GM21723 (cell line): ENCODE measurements around the gene APP.
"Not testable (repeated sequence)": the region's sequence is repeated elsewhere in the genome, so short reads cannot be mapped to it uniquely, and the experiment has no call there.

Experiments
- ATAC-seq: cut with Tn5 transposase; IDR thresholded peaks from one replicate; pipeline ENCODE4 v1.9.1; 2021; ENCODE audit warnings: mild to moderate bottlenecking, moderate library complexity; ENCODE audit not compliant: unreplicated experiment

Gene APP

DNA sequence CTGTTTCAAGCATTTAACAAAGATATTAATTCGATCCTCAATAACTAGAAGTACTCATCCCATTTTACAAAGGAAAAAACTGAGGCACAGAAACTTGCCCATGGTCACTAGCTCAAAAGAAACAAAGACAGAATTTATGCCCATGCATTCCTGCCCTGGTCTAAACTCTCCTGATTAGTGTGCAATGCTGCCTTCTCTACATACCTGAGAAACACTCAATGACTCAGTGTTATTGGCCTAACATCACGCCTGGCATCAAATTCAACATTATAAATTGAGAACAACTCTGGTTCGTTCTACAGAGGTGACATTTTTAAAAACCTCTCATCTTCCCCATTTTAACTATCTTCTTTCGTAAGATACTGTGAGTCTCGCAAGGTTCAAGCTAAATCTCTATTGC, 5.2 kb downstream of the APP start:
- ATAC-seq, result no peak

DNA sequence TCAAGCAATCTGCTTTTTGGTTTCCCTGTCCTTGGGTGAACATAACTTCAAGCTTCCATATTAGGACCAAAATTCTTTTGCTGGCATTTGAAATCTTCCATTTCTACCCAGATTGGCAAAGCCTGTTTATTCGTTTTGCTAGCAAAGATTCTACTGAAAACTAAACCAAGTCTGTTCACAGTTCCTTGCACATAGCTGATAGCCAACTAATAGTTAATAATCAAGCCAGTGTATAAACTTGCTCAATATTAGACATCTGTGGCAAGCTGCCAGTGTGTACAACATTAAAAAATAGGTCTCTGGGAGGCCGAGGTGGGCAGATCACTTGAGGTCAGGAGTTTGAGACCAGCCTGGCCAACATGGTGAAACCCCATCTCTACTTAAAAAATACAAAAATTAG, 6.3 kb downstream of the APP start:
- ATAC-seq, result no peak

DNA sequence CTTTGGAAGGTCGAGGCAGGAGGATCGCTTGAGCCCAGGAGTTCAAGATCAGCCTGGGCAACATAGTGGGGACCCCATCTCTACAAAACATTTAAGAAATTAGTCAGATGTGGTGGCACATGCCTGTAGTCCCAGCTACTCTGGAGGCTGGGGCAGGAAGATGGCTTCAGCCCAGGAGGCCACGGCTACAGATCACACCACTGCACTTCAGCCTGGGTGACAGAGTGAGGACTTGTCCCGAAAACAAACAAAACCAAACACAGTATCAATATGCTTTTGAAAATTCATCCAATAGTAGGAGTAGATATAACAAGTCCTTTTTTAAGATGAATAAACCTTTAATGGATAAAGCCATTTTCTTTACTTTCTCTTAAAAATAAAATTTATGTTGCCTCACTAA, 8.5 kb downstream of the APP start:
- no peak for ATAC-seq

DNA sequence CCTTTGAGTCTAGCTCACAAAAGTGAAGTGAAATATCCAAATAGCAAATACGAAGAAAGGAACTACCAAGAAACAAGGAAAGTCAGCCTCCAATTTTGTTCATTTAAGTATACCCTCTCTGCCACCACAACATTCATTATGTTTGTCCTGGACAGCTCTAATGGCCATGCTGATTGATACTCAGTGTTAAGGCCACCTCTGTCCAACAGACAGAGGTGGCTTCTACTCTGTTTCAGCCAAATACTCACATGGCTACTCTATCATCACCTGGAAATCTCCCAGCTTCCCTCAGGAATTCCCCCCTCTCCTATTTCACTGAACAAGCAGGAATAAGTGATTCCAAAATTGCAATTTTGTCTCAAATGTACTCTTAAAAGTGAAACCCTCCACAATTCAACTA, 10.7 kb downstream of the APP start:
- no peak for ATAC-seq

DNA sequence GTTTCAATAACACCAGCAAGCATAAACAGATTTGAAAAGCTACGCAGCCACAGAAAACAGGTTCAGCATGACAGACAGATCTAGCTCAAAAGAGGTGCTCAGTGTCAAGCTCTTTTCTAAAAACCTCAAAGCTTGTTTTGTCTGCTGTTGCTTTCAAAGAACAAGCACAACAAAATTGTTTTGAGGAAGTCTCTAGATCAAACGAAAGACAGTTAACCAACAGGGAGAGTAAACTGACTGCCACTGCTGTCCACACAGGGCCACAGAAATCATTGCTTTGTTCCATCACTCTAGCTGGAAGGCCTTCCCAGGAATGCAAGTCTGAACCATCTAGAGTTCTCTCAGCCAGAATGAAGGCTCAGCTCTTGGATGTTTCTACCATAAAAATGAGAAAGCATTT, 12.8 kb downstream of the APP start:
- no peak for ATAC-seq

DNA sequence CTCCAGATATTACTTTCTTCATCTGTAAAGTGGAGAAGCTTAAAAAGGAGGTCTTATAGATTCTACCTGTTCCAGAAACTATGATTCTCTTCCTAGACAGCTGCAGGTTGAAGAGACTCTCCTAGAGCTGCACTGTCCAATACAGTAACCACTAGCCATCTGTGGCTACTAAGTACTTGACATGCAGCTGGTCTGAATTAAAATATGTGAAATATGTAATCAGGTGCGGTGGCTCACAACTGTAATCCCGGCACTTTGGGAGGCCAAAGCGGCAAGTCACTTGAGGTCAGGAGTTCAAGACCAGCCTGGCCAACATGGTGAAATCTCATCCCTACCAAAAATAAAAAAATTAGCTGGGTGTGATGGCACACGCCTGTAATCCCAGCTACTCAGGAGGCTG, 15.8 kb downstream of the APP start:
- no peak for ATAC-seq

DNA sequence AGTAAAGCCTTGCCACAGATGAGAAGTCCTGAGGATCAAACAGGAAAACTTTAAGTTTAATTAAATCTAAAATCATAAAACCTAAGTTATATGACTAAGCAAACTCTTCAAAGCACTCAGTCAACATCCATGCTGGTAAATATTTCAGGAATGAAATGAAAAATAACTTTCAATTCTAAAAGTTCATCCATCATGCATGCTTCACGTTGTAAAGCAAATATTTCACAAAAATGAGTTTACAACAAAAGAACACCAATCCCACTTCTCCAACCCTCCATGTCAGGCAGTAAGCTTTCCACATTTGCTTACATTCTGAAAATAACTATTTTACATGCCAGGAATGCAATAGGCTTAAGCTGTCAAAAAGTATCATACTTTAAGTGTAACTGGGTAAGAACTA, 16.8 kb downstream of the APP start:
- ATAC-seq, result no peak

DNA sequence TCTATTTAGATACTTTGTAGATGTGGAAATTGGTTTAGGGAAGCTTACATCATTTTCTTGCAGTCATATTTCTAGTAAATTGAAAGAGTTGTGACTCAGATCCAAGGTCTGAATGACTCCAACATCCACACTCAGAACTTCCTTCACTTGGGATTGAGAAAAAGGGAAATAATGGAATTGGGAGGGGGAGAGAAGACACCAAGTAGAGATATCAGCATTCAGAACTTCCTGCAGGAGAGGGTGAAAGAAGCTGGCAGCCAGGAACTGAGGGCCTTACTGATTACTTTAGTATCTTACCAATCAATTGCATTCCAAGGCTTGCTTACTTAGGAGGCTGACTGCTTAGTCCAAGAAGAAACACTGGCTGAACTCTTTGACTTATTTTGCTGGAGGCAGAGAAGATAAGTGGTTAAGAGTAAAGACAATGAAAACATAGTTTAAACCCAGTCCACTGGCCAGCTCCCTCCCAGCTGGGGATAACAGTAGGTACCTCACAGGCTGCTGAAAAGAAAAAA, 21.7 kb downstream of the APP start:
- no peak for ATAC-seq

DNA sequence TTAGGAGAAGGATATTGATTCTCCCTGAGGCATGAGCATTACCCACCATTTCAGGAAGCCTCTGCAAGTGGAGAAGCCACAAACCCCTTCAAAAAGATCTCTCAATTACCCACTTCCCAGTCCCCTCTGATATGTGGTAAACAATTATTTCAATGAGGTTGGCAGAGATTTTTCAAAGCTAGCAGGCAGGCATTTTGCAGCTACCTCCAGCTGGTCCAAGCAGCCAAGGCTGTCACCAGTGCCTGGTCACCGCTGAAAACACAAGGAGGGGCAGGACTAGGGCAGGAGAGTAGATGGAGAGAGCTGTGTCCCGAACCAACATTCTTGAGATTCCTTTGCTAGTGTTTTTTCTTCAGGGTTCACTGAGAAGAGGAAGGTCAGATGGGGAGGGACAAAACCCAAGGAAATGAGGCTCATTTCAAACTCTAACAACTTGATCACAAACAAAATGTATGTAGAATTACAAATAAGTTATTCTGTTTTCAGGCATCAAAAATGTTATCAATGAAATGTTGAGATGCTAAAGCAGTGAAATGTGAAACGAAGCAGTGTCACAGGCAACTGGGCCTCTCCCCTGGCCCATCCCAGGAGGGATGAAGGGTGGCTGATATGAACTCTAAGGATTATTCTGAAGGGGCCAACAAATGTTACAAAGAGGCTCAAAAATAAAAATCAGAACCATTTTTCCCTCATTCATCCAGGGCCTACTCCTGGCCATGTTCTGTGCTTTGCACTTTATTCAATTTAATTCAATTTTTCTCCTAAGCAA, 22.3 kb downstream of the APP start:
- no peak for ATAC-seq

DNA sequence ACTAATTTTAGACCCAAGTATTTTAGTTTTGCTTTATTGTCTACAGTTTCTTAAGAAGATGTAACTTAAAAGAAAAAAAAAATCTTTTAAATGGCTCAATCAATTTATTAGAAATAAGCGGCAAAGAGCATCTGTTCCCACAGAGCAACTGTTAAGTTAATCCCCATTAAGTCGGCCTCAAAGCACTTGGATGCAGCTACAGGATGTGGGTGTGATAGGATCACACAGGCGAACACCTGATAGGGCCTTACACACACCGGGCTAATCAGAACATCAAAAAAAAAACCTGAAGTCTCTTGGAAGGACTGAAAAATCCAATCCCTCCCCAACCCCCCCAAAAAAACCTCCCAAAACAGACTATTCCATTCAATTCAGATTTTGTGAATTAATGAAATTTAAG, 23.0 kb downstream of the APP start:
- no peak for ATAC-seq

DNA sequence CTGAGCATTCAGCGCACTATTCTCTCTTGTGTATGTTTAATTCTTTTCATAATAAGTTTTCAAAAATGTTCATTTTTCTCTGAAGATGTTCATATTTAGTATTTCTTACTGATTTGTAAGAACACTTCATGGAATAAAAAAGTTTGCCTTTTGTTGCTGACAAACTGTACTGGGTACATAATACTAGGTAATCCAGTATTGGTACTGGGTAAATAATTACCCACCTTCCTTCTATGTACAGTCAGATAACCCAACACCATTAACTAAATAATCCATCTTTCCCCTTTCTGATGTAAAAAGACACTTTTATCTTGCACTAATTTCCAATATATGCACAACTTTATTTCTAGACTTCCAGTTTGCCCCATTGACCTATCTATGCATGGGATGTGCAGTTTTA, 23.9 kb downstream of the APP start:
- no peak for ATAC-seq

DNA sequence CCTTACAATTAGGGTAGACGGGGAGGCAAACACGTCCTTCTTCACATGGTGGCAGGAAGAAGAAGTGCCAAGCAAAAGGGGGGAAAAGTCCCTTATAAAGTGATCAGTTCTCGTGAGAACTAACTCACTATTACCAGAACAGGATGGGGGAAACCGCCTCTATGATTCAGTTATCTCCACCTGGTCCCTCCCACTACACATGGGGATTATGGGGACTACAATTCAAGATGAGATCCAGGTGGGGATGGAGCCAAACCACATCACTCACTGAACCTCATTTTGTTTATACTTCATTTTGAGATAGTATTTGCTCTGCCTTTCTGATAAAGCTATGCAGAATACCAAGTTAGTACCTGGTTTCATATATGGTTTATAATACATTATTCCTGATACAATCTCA, 26.5 kb downstream of the APP start:
- ATAC-seq, result no peak

DNA sequence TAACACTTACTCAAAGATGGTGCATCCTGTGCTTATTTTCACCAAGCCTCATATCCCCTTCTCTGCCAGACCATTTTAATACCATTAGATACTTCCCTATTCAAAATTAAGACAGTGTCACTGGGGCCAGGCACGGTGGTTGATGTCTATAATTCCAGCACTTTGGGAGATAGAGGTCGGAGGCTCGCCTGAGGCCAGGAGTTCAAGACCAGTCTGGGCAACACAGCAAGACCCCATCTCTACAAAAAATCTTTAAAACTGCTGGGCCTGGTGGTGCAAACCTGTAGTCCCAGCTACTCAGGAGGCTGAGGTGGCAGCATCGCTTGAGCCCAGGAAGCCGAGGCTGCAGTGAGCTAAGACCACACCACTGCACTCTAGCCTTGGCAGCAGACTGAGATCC, 28.2 kb downstream of the APP start:
- no peak for ATAC-seq

DNA sequence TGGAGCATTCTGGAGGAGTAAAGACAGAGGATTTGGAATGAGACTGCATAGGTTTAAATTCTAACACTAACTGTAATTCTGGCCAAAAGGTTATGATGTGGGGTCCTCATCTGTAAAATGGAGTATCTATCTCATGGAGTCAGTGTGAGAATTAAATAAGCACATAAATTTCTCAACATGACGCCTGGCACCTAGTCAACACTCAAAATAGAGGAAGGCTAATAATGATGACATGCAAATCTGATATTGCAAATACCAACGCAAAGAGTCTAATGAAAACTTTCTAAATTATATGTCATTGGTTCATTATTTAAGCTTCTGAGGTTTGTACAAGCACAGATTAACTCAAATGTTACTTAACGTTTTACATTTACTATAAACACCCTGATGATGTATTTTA, 29.6 kb downstream of the APP start:
- ATAC-seq, result no peak

DNA sequence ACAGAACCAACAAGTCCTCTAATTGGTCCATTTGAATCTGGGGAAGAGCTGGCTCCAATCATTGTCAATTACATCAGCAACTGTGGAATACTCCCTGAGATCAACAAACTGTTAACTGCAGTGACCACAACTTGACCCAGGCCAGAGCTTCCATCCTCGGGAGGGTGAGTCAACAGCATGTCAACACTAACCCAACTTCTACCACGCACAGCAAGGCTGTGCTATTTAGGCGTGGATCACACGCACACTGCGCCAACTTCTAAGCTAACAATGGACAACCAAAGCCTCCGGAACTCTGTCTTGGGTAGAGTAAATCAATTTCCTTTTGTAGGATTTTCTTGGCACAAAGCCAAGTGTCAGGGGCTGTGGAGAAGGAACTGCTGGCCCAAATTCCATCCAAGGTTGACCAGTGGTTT, 30.4 kb downstream of the APP start:
- ATAC-seq, result no peak

DNA sequence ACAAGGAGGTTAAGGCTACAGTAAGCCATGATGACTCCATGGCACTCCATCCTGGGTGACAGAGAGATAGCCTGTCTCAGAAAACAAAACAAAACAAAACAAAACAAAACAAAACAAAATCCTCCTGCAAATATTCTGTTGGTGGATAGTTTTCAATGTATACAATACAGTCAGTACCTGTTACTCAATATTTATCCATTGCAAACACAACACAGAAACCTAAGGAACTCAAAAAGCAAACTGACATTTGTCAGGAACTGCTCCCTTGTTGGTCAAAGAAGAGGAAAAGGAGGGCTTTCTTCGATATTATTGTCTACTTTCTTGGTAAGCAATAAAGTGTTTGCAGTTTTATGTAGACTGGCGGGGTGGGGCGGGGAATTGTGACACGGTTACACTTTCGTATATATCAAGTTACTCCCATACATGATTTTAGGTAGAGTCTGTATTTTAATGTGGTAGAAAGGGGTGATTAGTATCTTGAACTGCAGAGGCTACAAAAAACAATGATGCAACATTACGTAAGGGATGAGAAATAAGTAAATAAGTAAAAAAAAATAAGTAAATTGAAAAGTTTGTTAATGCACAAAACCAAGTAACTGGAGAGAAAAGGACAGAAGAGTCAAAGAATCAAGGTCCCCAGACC, 31.8 kb downstream of the APP start:
- no peak for ATAC-seq

DNA sequence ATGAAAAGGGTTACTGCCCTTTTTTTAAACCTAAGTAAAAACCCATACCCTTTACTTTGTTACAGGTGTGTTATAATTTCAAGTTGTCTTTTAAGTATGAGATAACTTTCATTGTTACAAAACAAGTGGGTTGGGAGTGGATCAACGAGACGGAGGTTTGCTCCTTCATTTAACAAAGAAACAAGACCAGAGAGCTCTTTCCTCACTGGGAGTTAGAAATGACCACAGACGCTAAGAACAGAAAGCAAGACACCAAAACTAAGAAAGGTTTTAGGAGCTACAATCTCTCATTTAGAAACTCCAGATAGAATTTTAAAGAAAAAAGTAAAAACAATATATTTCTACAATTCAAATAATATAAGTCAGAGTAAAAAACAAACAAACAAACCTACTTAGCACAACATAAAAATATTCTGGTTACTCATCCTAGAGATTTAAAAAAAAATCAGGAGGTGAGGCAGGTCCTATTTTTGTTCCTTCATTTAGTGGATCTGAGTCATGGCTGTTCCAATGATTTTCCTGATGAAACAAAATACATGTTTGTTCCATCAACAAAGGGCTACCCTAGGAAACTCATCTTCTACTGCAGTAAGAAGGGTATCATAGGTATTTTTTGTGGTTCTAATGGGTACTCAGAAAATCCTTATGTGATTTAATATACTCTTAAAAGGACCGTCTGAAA, 33.0 kb downstream of the APP start:
- ATAC-seq, result peak; percentile 39

DNA sequence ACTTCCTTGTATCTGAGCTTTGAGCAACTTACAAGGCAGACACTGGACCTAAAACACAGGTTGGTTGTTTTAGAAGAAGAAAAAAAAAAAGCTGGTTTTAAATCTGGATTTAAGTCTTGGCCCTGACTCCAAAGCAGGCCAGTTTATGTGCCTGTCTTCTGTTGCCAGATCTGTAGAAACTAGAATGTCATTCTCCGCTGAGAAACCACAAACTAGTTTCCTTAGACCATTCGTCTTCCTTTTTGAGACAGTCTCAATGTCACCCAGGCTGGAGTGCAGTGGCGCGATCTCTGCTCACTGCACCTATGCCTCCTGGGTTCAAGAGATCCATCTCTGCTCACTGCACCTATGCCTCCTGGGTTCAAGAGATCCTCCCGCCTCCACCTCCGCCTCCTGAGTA, 33.9 kb downstream of the APP start:
- ATAC-seq, result peak; percentile 99

DNA sequence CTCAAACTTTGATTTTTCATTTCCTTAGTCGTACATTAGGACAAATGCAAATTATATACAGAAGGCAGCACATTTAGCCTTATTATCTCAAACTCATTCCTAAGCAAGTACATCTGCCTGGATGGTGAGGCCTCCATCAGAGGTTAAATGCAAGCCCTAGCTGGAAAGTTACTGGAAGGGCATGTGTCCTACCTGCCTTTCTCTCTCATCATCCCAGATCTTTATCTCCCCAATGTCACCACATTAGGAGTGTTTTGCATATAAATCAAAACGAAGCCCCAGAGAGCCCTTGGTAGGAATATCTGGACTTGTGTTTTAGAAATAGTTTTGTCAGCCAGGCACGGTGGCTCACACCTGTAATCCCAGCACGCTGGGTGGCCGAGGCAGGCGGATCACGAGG, 35.0 kb downstream of the APP start:
- ATAC-seq, result no peak

DNA sequence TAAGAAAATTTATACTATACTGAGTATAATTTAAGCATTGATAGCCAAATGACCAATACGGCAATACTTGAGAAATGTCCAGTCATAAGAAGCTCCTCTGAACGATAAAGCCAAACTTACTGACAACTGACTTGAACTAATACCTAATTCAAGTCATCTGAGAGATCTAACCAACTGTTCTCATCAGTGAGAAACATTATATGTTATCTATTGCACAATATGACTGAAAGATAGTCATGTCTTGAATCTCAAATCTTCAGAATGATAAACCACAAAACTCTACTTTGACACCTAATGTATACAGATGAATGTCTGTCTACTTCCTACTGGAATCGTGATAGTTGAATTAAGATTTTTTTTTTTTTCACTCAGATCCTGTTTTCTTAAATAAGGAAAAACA, 39.0 kb downstream of the APP start:
- ATAC-seq, result no peak

DNA sequence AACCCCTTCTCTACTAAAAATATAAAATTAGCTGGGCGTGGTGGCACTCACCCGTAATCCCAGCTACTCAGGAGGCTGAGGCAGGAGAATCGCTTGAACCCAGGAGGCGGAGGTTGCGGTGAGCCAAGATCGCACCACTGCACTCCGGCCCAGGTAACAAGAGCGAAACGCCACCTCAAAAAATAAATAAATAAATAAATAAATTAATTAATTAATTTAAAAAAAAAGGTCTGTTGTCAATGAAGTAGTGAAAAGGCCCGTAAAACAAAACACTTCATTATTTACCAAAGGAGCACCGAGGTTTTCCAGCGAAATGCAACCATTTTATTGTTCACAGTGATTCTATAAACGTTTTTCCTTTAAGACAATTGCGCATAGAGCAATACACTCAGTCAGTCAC, 39.5 kb downstream of the APP start:
- not testable (repeated sequence) for ATAC-seq

DNA sequence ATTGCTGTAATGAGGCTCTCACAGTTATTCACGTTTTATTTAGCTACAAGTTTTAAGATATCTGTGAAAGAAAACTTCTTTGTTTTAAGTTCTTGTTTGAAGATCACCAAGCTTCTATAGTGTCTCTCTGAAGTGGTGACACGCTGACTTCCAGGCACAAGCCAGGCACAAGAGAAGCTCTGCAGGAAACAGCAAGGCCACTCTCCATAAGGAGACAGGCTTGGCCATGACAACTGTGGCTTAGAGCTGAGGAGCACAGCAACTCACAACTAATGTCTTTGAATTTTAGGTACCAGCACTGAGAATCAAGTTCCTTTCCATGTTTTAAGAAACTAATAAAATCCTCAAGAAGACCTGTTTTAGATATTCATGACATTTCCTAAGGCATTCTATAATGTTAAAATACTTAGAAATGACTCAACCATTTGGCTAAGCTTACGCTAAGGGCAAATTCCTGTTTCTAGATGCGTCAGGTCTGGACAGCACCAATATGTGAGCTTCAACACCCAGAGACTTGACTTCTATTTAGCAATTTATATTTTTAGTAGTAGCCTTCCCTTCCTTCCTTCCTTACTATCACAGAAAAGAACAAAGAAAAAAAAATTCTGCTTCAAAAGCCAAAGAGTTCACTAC, 40.2 kb downstream of the APP start:
- ATAC-seq, result no peak
